Activated CD8-positive, alpha-beta memory T cell treated with anti-CD3 and anti-CD28 coated beads, Interleukin-2, amount 50 U/mL, for 1 hour (primary cell): Measurements from ENCODE around the gene UTP25.

ENCODE experiments used
- DNase-seq: peaks from one replicate; pipeline ENCODE4 v3.0.0-alpha.2; 2020; ENCODE audit errors: extremely low read depth

UTP25 gene

DNA sequence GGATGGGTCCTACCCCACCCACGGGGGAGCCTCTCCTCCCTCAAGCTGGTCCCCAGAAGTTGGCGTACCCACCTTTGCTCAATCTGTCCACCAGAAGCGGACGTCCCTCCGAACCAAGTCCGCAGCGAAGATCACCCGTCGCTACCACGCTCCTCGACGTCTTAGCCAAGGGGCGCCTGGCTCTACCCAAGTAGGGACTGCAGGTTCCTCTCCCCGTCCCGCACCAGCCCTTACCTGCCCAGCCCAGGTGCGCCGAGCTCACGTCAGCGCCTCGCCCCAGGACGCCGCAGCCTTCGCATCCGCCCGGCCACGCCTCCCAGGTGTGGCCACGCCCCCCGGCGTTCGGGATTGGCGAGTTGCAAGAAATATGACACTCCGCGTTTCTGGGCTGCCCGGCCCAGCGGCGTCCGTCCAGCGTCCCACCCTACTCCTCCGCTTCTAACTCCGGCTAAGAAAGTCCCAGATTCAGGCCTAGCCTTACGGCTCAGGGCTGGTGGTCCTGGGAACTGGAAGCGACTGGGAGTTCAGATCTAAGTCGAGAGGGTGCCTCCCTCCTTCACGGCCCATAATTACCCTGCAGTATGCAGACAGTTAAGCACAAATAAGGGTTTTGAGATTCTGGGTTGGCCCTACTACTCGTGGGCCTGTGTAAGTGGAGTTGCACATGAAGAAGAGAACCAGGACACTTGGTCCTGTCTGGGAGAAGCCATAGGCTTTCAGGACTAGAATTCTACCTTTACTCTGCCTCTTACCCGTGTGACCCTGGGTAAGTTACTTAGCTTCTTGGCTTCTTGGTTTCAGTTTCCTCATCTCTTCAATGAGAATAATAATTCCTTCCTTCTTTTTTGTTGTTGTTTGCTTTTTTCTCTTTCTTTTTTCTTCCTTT lies 21.7 kb upstream of the UTP25 start, which contains the start of gene IRF6:
TSS of gene IRF6 (minus strand) at position 268 of the 886 bp plus-strand sequence. CDS start 4,729 bp downstream, outside the sequence.
- DNase-seq = no peak

DNA sequence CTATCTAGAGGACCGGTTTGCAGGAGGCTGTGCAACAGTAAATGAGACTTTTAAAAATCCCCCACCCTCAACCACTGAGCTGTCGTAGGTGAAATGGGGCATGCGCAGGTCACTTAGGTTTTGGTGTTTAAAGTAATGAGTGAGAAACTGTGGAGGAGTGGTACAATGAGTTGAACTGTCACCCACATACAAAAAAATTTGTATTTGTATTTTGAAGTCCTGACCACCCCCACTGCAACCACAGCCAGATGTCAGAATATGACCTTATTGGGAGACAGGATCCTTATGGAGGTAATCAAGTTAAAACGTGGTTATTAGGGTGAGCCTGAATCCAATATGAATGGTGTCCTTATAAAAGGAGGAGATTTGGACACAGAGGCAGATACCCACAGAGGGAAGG lies 20.3 kb upstream of the UTP25 start:
- DNase-seq = no peak

DNA sequence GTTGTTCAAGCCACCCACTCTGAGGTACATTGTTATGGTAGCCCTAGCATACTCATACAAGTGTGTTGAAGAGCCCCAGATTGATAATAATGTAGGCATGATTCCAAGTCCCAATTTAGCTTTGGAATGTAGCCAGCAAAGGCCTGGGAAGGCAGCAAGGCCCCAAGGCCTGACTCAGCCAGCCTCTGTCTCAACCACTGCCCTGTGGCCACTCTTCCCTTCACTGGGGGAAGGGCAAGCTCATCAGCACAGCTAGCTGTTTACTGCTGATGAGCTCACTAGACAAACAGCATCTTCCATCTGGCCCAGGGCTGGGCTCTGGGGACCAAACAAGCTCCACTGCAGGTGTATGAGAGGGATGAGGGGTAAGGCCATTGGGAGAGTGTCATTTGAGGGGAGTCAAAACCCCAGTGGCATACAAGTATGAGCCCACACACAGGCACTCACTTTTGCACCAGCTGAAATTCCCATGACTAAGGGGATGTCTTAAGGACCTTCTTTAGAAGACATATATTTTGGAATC lies 19.7 kb upstream of the UTP25 start:
- no peak for DNase-seq

- DNase-seq = no peak
Measured at GRCh38 chr1:209809611-209810010, 18.2 kb upstream of the UTP25 start.

DNA sequence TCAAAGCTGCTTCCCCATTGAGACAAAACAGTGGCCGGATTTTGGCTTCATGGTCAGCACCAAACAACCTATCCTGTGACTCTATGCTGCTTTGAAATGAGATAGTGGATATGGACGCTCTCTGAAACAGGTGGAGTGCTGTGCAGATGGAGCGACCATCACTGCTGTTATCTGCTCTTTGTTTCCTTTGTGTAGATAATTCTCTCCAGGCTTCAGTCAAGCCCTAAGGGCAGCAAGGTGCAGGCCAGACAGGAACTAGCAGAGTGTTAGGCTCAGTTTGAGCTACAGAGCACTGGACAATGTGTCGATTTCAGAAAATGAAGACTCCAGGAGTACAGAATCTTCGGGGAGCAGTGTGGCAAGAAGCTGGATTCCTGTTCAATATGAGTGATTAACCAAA lies 17.0 kb upstream of the UTP25 start:
- DNase-seq = no peak

DNA sequence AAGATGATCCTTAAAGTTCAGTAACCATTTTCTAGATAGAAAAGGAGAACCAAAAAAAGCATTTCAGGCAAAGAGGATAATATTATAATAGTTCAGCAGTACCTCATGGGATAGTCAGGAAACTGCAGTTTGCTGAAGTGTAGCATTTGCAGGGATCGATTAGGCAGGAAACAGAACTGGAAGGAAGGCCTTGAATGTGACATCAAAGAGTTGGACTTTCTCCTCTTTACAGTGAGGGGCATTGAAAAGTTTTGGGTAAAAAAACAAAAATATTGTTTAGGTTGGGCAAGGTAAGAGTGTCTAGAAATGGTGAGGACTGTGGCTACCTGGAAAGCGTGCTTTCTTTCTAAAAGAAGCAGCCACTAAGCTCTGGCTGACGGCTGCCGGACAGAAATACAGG lies 13.9 kb upstream of the UTP25 start:
- no peak for DNase-seq

- DNase-seq = no peak
Measured at GRCh38 chr1:209815490-209815889, 12.3 kb upstream of the UTP25 start.

GRCh38 chr1:209815931-209816341 lies 11.8 kb upstream of the UTP25 start:
- DNase-seq = no peak

GRCh38 chr1:209816923-209817322 lies 10.8 kb upstream of the UTP25 start:
- DNase-seq = no peak

- DNase-seq = no peak
Measured at GRCh38 chr1:209817691-209818090, 10.1 kb upstream of the UTP25 start.

DNA sequence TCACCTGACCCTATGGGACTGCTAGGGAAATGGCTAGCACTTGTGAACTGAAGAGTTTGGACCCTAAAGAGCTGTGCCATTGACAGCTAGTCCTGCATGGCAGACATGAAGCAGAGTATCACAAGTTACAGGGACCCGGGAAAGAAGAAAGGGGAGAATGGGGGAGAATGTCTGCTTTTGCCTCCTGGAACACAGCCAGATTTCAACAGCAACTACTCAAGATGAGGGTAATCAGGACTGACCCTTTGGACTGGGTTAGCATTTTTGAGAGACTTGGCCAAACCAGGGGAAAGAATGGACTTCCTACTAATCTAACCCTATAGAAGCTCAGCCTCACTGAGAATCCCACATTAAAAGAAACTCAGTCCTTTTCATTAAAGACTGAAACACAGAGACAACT lies 8.7 kb upstream of the UTP25 start:
- no peak for DNase-seq

DNA sequence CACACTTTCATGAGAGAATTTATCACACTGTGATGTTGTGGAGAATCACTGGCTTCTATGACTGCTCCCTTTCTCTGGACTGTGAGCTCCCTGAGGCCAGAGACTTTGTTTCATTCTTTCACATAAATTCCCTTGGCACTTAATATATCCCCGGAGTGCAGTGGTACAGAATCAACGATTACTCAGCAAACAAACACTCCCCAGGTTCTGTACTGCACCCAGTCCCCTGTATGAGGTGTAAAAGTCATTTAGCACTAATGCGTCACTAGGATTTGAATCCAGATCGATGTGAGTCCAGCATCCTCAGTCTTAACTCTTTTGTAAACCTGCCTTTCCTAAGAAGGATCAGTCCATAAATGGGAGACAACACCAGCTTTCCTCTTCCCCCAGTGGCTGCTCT lies 6.8 kb upstream of the UTP25 start:
- DNase-seq = no peak

DNA sequence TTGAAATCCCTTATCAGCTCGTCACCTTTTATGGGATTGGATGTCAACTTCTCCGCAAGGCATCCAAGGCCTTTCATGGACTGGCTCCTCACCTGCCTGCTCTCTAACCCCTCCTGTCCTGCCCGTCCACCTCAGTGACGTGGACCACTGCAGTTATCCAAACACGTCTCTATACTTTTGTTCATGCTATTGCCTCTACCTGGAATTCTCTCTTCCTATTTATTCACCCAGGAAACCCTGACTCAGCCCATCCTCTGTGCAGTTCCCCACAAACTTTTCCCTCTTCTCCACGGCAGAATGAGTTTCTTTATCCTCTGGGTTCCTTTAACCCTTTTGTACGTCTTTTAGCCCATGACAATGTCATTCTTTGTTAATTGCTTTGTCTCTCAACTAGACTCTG lies 5.1 kb upstream of the UTP25 start:
- DNase-seq = no peak

GRCh38 chr1:209823143-209824041 lies 4.4 kb upstream of the UTP25 start:
- DNase-seq = no peak

GRCh38 chr1:209825591-209826434 lies 2.0 kb upstream of the UTP25 start:
- DNase-seq = no peak

GRCh38 chr1:209829716-209830115 lies 1.9 kb downstream of the UTP25 start:
- DNase-seq = no peak

DNA sequence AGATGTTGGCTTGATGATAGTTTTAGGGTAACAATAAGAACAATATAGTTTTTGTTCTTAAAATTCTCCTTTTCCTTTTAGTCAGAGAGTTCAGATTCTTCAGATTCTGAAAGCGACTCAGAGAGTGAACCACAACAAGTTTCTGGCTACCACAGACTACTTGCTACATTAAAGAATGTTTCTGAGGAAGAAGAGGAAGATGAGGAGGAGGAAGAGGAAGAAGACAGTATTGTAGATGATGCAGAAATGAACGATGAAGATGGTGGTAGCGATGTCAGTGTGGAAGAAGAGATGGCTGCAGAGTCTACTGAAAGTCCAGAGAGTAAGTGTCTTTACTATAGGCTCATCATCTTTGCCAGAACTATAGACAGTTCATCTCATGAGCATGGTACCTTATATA lies 3.0 kb downstream of the UTP25 start:
- DNase-seq = no peak

DNA sequence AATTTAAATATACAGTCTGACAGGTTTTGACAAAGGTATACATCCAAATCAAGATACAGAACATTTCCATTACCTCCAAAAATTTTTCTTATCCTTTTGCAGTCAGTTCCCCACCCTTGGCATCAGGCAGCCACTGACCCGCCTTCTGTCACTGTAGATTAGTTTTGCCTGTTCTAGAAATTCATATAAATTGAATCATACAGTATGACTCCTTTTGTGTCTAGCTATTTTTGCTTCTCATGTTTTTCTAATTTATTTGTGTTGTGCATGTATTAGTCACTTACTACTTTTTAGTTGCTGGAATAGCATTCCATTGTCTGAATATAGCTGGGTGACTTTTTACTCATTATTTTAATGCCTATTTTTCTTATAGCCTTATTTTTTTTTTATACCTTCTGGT lies 3.8 kb downstream of the UTP25 start:
- no peak for DNase-seq

DNA sequence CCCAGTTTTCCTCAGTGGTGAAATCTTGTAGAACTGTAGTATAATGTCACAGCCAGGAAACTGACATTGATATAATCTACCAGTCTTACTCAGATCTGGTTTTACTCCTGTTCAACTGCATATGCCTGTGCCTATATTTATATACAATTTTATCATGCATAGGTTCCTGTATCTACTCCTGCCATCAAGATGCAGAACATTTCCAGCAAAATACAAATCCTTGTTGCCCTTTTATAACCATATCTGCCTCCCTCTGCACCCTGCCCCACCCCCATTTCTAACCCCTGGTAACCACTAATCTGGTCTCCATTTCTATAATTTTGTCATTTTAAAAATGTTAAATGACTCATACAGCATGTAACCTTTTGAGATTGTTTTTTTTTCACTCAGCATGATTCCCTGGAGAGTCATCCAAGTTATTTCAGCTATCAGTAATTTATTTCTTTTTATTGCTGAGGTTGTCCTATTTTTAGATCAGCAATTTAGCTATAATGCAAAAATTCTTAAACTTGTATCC lies 8.1 kb downstream of the UTP25 start:
- DNase-seq = no peak

DNA sequence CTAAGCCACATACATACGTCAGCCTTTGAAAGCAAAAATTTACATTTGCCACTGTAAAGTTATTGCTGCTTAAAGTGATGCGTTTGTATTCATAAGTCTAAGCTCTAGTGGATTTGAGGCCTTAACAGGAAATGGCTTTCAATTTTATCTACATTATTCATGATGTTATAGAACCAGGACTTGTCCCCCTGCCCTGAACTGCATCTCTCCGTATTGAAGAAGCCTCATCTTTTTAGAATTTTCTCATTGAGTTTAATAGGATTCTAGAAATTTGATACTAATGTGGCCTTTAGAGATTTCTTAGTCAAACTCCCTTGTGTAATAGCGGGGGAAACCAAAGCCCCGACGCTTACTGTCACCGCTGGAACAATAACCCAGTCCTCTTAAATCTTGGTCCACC lies 9.9 kb downstream of the UTP25 start:
- DNase-seq = no peak

GRCh38 chr1:209838537-209838936 lies 10.8 kb downstream of the UTP25 start:
- DNase-seq = no peak
